ENCODE data around the gene PRUNE1.

The PRUNE1 gene

DNA sequence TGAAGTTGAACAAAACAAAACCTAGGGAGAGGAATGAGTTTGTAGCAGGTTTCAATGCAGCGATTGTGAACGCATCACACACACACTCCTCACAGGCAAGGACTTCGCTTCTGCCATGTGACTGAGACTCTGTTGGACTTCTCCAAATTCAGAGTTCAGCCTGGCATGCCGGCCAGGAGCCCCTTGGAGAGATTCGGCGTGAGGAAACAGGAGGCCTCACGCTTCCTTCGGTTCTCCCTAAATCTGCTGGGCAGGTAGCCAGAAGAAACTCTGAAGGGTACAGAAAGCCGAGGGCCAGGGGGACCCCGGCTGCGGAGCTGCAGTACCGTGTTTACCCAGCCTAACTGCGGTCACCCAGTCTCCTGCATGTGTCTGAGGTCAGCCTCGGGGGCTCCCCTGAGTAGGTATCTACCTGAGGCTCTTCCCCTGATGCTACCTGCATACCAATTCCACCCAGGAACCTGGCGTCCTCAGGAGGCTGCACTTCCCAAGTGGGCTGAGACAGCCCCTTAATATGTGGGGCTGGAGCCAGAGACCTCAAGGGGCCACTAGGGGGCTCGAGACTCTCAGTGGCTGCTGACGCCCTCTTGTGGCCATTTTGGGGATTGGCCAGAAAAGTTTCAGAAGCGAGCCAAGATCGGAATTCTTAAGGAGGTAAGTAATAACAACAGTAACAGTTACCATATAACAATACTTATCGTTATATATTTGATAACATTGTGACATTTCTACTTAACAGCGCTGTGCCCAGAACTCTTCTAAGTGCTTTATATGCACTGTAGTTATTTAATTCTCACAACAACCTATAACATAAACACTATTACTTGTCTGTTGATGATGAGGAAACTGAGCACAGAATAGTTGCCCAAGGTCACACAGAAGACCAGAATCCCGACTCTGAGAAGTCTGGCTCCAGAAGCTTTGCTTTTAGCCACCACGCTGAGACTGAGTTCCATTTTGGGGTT, 28.9 kb upstream of the PRUNE1 start:
- DNase-seq, result peak; percentile 87

DNA sequence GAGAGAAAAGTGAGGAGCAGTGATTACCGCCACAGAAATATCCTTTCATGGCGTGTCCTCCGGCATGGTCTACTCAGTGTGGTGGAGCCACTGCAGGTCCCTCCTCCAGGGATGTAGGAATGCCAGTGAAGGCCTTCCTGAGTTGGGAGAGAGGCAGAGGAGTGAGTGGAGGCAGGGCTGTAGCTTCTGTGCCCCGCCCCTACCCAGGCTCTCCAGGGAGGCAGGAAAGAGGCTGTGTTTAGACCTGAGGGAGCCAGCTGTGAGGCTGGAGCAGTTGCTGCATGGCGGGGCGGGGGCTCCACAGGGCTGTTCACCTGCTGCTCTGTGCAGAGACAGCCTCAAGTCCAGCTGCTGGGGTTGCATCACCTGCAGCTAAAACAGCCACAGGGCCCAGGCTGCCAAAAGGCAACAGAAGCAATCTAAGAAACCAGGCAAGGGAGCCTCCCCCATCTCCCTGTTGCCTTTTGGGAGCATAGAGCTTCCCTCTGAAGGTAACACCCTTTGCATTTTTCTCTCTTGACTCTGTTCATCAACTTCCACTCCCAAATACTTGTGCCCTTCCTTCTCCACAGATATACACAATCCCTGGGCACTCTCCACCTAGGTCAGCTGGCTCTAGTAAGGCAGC, 27.0 kb upstream of the PRUNE1 start:
- DNase-seq, result no peak

DNA sequence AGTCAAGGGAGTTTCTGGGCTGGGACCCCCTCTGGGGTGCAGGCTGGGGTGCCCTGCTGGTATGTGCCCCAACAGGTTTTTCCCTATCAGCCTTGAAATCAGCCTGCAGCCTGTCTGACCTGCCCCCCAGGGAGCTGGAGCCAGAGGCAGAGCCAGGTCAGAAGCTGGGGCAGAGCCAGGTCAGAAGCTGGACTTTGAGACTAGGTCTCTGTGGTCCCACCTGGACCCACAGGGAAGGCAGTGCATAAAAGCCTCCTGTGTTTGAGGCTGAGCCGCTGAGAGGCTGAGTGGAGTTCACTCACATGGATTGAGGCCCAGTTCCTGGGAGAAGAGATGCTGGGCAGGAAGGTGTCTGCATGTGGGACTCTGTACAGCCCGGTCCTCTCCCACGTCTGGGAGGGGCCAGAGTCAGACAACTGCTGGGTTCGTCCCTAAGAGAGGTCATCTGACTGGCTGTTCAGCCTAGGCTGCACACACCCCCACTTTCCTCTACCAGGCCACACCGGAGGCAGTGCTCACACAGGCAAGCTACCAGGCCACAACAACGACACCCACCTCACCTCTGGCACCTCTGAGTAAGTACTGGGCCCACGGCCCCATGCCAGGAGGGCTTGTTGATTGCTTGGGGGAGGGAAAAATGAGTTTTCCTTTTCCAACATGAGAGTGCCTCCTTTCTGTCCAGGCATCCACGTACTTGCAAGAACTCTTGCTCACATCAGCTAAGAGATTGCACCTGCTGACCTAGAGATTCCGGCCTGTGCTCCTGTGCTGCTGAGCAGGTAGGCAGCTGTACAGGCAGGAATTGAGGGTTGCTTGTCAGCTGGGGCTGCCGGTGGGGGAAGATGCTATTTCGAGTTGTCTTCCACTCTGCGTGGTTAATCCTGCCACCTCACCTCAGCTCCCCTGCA, 26.2 kb upstream of the PRUNE1 start, which contains the start of gene ANXA9:
TSS of gene ANXA9 (plus strand) at position 488 of the 908 bp plus-strand sequence. CDS start 814 bp downstream, outside the sequence.
- no peak for DNase-seq

DNA sequence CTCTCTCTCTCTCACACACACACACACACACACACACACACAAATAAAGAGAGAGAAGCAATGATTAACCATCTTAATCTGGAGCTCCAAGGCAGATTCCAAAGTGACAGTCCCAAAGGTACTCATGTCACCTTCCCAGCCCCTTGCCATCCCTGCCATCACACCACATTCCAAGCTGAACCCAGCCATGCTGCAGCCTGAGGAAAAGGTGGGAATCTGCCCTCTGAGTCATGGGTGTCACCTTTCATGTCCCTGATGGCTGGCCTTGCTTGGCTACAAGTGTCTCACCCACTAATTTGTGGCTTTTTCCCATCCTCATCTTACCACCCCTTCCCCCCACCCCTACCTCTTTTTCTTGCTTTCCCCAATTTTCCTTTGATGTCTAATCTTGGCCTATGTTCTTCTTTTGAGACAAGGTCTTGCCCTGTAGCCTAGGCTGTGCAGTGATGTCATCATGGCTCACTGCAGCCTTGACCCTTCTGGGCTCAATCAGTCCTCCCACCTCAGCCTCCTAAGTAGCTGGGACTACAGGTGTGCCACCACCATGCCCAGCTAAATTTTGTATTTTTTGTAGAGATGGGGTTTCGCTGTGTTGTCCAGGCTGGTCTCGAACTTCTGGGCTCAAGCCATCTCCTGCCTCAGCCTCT, 22.9 kb upstream of the PRUNE1 start:
- DNase-seq, result no peak

DNA sequence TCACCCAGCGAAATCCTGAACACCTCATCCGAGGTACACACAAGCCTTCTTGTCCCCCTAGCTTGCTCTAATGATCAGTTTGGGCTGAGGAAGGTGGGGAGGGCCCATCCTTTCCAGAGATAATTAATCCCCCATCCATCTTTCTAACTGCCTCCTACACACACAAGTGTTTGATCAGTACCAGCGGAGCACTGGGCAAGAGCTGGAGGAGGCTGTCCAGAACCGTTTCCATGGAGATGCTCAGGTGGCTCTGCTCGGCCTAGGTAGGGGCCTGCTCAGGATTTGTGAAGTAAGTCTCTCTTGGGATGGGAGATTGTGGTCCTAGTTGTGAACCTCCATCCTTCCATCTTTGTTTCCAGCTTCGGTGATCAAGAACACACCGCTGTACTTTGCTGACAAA, 20.3 kb upstream of the PRUNE1 start:
- no peak for DNase-seq

DNA sequence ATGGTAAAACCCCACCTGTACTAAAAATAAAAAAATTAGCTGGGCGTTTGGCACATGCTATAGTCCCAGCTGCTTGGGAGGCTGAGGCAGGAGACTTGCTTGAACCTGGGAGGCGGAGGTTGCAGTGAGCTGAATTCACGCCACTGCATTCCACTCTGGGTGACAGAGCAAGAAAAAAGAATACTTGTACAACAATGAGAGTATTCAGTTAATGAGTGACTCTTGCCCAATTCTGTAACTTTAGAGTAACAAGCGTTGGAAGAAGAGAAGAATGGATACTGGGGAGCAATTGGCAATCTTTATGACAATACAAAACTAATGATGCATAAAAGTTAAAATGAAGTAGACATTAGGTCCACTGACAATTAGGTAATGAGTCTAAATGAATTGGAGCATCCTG, 15.6 kb upstream of the PRUNE1 start:
- DNase-seq, result no peak

DNA sequence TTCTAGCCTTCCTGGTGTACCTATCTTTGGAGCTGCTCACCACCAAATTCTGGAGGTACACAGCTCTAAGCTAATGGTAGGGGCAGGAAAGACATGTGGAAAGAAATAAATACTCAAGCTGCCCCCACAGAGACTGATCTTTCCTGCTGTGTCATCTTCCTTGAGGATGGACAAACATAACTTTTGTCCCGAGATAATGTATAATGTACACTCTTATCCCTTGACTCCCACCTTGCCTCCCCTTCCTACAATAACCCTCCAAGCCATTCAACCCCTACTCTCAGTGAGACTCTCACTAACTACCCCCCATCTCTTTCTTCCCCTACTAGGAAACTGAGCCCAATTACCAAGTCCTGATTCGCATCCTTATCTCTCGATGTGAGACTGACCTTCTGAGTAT, 14.0 kb upstream of the PRUNE1 start:
- no peak for DNase-seq

DNA sequence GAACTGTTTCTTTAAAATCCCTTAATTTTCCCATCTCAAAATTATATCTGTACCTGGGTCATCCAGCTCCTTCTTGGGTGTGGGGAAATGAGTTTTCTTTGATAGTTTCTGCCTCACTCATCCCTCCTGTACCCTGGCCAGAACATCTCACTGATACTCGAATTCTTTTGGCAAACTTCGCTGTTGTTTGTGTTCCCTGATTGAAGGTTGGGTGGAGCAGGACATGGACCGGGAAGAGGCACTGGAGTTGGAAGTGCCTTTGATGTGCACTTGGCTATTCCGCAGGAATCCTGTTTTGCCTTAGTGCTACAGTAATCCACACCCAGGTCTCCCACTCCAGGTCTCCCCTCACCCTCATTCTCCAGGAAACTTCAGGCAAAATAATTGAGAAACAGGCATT, 12.8 kb upstream of the PRUNE1 start:
- DNase-seq, result no peak

DNA sequence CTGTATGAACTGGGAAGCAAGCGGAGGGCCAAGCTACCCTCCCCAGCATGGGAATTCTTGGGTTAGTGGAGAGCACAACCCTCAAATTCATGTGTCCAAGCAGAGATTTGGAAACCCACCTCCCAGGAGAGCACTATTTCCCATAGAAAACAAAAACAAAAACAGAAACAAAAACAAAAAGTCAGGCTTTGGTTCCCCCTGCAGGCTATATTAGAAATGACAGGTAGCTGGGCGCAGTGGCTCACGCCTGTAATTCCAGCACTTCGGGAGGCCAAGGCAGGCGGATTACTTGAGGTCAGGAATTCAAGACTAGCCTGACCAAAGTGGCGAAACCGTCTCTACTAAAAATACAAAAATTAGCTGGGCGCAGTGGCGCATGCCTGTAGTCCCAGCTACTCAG, 12.4 kb upstream of the PRUNE1 start:
- no peak for DNase-seq

DNA sequence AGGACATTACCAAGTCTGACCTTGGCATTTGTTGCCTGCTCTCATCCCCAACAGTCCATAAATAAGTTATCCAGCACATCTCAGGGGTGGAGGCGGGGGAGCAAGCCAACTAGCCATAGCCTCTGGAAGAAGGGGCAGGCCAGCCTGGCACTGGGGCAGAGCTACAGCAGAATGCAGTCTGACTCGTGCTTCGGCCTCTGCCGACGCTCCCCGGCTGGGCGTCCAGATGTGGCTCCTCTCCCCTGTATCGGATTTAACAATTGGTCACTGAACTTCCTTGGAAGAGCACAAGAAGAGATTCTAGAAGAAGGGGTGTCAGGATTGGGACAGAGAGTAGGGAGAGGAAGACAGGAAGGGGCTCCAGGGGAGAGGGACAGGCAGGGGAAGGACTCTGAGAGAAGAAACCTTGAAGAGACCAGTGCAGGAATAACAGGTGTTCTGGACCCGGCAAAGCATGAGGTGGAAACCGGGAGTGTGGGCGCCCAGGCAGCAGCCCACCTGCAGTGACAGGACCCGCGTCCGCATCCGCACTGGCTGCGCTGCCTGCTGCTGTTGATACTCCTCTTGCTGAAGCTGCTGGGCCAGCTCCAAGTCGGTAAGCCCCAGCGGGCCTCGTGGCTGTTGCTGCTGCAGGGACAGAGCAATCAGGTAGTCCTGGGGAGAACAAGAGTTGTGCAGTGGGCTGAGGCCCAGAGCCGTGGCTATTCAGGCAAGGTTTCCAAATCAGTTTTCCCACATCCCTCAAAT, 10.9 kb upstream of the PRUNE1 start:
- no peak for DNase-seq

DNA sequence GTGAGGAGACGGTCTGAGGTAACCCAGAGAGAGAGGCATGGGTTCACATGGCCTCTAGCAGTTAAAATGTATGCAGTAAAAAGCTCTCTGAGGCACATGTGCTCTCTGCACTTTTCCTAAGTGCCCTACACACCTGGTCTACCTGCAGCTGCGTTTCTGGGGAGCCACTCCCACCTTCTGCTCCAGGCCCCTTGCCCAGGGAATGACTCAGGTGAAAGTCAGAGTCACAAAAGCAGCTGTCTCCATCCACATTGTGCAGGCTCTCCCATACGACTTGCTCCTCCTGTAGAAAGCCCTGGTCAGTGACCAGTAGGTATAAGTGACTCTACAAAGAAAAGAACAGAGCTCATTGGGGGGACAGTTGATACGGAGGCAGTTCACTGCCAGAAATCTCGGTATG, 10.3 kb upstream of the PRUNE1 start:
- DNase-seq, result no peak

DNA sequence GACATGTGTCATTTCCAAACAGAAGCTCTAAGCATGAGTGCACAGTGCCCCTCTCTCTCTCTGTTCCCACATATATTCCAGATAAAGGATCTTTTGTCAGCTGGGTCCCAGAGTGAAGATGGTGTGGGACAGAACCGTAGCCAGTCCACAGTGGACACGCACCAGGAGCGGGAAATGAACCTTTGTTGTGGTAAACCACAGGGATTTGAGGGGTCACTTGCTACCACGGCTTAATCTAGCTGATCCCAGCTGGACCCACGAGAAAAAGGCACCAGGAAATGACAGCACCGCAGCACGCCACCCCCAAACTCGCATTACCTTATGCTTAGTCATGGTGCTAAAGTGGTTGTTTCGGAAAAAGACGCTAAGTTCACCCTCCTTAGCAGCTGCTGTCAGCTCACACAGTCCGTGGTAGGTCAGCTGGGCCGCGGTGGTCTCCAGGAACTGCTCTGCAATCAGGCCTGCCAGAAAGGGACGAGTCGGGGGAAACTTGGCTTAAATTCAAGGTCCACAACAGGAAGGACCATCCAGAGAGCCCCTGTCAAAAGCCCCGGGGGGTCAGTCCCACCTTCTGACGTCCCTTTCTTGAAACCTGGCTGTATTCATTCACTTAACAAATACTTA, 9.1 kb upstream of the PRUNE1 start:
- DNase-seq, result peak; percentile 63

DNA sequence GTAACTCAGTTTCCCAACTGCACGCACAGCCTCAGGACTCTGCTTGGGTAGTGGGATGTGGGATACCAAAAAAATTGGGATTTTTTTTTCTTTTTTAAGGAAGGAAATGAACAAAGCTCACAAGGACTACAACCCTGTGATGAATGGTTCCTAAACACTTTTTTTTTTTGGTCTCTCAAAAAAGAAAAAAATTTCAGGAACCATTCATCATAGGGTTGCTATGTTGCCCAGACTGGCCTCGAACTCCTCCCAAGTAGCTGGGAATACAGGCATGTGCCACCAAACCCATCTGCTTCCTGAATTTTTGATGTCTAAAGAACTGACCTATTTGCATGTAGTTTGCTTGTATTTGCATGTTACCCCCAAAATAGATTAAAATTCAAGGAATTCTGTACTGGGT, 8.3 kb upstream of the PRUNE1 start:
- no peak for DNase-seq

DNA sequence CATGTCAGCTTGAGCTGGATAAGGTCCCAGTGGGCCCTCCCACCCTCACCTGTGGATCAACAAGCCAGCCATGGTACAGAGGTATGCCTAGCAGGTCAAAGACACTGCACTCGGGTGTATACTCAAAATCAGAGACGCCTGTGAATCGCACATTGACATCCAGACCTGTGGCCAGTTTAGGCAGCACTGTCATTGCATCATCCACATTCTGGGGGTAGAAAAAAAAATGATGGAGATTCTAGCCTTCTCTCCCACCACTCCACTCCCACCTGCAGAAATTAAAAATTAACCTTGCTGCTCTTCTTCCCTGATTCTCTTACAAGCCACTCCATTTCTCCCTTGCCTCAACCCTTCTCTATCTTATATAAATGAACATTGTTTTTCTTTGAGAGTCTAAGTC, 7.8 kb upstream of the PRUNE1 start:
- DNase-seq, result no peak

DNA sequence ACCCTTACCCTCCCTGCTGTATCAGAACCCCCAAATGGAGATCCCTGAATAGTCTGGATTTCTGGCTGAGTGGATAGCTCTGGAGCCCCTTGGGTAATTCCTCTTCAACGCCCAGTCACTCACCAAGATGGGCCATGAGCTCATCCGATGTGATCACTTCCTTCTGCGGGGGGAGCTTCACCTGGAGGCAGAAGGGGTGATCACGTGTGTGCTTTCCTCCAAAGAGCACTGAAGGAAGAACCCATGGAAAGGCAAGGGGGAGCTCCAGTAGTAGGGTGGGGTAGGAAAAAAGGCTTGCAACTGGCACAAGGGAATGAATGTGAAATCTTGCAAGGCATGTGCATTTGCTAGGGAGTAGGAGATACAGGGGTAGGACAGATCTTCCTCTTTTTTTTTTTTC, 6.6 kb upstream of the PRUNE1 start:
- no peak for DNase-seq

DNA sequence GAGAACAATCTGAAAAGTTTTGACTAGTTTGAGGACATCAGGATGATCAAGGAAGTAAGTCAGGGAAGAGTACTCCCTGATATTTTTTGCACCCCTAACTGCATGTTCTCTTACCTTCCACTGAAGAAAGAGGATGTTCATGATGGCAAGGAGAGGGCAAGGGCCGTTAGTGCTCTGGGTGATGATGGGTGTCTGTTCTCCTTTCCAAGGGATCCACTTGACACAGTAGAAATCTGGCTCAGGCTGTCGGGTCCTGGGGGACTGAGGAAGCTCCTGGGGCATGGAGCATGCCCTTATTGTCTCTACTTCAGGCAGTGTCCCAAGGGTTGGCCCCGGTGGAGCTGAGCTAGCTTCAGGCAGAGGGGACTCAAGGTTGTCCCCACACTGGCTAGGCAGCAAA, 6.2 kb upstream of the PRUNE1 start:
- no peak for DNase-seq

DNA sequence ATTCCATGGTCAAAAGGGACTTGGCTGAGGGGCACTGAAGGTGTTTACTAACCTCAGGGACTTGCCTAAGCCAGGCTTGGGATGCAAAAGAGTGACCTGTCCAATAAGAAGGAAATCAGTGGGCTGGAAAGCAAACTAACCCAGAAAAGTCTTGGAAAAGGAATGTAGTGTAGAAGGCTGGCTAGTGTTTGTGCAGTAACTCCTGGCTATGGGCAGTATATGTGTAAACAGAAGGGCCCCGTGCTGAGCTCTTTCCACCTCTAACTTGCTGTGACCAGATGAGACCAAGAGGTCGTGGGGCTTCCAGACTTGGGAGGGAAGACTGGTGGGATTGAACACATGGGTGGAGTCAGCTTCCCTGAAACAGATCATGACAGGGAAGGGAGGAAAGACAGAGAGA, 5.6 kb upstream of the PRUNE1 start:
- DNase-seq, result no peak

DNA sequence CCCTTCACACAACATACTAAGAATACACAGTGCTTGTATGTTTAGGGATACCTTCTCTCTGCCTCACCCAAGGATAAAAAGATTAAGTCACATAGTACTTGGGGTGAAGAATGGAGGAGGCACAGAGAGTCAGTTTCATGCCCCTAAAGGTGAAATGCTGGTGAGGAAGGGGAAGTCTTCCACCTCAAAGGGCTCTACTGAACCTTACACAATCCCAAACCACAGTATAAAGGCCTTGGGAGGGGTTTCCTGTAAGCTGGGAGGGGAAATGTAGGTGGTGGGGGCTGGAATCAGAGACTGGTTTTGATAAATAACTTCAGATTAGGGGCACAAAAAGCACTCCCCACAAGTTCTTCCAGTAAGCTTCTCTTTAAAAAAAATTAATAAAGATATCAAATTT, 5.1 kb upstream of the PRUNE1 start:
- DNase-seq, result no peak

DNA sequence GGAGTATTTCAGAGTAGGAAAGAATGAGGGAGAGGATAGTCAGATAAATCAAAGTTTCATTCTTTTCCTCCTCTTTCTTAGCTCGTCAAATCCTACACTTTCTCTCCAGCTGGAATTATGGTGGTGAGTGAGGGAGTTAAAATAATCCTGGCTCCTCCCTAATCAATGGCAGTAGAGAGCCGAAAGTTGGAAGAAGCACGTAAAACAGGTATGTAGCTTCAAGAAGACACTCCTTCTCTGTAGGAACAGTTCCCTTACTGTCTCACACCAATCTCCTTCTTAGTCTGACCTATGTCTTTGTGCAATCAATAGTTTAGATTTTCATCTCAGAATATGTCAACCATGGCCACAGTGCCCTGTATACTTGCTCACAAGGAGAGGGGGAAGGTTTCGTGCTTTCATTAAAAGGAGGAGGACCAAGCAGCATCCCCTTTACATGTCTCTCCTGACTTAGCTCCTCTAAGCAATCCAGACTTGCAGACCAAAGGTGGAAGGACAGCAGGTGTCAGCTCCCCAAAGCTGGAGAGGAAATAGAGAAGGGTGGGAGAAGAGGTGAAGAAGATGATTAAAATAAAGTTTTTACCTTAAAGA, 2.4 kb upstream of the PRUNE1 start:
- no peak for DNase-seq

DNA sequence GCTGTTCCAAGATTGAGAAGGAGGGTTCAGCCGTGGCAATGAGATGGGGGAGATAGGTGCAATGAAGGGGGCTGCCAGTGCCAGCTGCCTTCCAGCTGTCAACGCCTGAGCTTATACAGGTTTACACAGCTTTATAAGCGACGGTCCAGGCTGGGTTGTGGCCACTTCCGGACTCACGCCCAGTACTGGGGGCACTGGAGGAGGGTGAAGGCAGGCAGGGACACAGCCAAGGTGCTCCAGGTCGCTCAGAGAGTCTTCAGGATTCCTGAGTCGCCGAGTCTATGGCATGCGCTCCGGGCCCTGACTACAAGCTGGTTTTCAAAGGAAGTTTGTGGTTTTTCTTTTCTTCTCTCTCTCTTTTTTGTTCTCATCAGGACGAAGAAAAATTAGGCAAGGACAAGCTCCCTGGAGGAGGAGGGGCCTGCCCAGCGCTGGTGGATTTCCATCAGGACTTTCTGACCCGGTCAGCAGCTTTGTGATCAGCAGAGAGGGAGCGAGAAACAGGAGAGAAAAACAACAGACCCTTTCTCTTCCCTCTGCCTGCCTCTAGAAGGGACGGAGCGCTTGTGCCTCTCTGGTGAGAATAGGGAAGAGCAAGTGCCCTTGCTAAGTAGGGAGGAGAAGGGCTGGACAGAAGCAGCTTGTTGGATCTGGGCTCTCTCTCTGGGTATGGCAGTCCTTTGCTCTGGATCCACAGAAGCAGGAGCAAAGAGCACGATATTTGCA, 1.8 kb upstream of the PRUNE1 start, which contains the start of gene MINDY1:
TSS of gene MINDY1 (minus strand) at position 576 of the 726 bp plus-strand sequence. CDS start 4,285 bp downstream, outside the sequence.
- peak; percentile 82 for DNase-seq

Measured in fibroblast of skin of right biceps (primary cell).